ENCODE results near the gene ITGB2.

Gene ITGB2

GRCh38 chr21:44955141-44955797 is 34.6 kb upstream of the ITGB2 start:
- DNase-seq: no peak

GRCh38 chr21:44954281-44954771 is 33.6 kb upstream of the ITGB2 start:
- DNase-seq: no peak

GRCh38 chr21:44953628-44954021 is 32.9 kb upstream of the ITGB2 start:
- no peak for DNase-seq

- no peak for DNase-seq
Measured at GRCh38 chr21:44952929-44953627, 32.4 kb upstream of the ITGB2 start.

- no peak for DNase-seq
Measured at GRCh38 chr21:44952116-44952928, 31.6 kb upstream of the ITGB2 start.

GRCh38 chr21:44951186-44951915 is 30.7 kb upstream of the ITGB2 start:
- DNase-seq: no peak

- DNase-seq: no peak
Measured at GRCh38 chr21:44950351-44950750, 29.7 kb upstream of the ITGB2 start.

- DNase-seq: no peak
Measured at GRCh38 chr21:44949779-44950198, 29.1 kb upstream of the ITGB2 start.

GRCh38 chr21:44949161-44949778 is 28.6 kb upstream of the ITGB2 start:
- no peak for DNase-seq

GRCh38 chr21:44948426-44949120 is 27.9 kb upstream of the ITGB2 start:
- DNase-seq: no peak

- no peak for DNase-seq
Measured at GRCh38 chr21:44947930-44948331, 27.2 kb upstream of the ITGB2 start.

- DNase-seq: no peak
Measured at GRCh38 chr21:44947111-44947929, 26.6 kb upstream of the ITGB2 start.

GRCh38 chr21:44946254-44947041 is 25.7 kb upstream of the ITGB2 start:
- DNase-seq: no peak

GRCh38 chr21:44944596-44944995 is 23.9 kb upstream of the ITGB2 start:
- no peak for DNase-seq

- no peak for DNase-seq
Measured at GRCh38 chr21:44943686-44944550, 23.2 kb upstream of the ITGB2 start.

- no peak for DNase-seq
Measured at GRCh38 chr21:44943005-44943685, 22.4 kb upstream of the ITGB2 start.

- no peak for DNase-seq
Measured at GRCh38 chr21:44942566-44942965, 21.9 kb upstream of the ITGB2 start.

- no peak for DNase-seq
Measured at GRCh38 chr21:44941567-44941966, 20.9 kb upstream of the ITGB2 start.
